HL-60 (cell line): ENCODE data around the gene MEFV.

Experiments
- POLR2AphosphoS5 ChIP-seq: IDR thresholded peaks from 2 replicates; pipeline ENCODE4 v1.6.1; 2012; ENCODE audit warnings: low read depth
- SPI1 ChIP-seq: IDR thresholded peaks from 2 replicates; pipeline ENCODE4 v1.6.1; 2012; ENCODE audit warnings: low read depth, mild to moderate bottlenecking, borderline replicate concordance
- TF ChIP-seq, protein P1 (sequence below): IDR thresholded peaks from one replicate; pipeline ENCODE4 v1.5.1; 2011; ENCODE audit warnings: low read length, control low read depth, inconsistent platforms; ENCODE audit not compliant: insufficient read depth
- TF ChIP-seq, protein P2 (sequence below): IDR thresholded peaks from 2 replicates; pipeline ENCODE4 v1.6.1; 2012; ENCODE audit warnings: low read depth; ENCODE audit not compliant: insufficient replicate concordance

DNA sequence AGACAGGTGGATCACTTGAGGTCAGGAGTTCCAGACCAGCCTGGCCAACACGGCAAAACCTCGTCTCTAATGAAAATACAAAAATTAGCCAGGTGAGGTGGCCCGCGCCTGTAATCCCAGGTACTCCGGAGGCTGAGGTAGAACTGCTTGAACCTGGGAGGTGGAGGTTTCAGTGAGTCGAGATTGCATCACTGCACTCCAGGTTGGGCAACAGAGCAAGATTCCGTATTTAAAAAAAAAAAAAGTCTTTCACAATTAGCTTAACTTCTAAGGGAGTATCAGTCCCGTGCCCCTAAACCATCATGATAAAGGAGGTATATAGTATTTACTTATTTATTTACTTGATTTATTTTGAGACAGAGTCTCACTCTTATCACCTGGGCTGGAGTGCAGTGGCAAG, 3.4 kb upstream of the MEFV start:
- TF ChIP-seq, protein P1, sequence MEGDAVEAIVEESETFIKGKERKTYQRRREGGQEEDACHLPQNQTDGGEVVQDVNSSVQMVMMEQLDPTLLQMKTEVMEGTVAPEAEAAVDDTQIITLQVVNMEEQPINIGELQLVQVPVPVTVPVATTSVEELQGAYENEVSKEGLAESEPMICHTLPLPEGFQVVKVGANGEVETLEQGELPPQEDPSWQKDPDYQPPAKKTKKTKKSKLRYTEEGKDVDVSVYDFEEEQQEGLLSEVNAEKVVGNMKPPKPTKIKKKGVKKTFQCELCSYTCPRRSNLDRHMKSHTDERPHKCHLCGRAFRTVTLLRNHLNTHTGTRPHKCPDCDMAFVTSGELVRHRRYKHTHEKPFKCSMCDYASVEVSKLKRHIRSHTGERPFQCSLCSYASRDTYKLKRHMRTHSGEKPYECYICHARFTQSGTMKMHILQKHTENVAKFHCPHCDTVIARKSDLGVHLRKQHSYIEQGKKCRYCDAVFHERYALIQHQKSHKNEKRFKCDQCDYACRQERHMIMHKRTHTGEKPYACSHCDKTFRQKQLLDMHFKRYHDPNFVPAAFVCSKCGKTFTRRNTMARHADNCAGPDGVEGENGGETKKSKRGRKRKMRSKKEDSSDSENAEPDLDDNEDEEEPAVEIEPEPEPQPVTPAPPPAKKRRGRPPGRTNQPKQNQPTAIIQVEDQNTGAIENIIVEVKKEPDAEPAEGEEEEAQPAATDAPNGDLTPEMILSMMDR: no peak
- TF ChIP-seq, protein P2, sequence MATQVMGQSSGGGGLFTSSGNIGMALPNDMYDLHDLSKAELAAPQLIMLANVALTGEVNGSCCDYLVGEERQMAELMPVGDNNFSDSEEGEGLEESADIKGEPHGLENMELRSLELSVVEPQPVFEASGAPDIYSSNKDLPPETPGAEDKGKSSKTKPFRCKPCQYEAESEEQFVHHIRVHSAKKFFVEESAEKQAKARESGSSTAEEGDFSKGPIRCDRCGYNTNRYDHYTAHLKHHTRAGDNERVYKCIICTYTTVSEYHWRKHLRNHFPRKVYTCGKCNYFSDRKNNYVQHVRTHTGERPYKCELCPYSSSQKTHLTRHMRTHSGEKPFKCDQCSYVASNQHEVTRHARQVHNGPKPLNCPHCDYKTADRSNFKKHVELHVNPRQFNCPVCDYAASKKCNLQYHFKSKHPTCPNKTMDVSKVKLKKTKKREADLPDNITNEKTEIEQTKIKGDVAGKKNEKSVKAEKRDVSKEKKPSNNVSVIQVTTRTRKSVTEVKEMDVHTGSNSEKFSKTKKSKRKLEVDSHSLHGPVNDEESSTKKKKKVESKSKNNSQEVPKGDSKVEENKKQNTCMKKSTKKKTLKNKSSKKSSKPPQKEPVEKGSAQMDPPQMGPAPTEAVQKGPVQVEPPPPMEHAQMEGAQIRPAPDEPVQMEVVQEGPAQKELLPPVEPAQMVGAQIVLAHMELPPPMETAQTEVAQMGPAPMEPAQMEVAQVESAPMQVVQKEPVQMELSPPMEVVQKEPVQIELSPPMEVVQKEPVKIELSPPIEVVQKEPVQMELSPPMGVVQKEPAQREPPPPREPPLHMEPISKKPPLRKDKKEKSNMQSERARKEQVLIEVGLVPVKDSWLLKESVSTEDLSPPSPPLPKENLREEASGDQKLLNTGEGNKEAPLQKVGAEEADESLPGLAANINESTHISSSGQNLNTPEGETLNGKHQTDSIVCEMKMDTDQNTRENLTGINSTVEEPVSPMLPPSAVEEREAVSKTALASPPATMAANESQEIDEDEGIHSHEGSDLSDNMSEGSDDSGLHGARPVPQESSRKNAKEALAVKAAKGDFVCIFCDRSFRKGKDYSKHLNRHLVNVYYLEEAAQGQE: no peak
- TF ChIP-seq POLR2AphosphoS5 (no peak), SPI1 (no peak)
